Measurements from ENCODE around the gene CACNA1E.

Gene CACNA1E

GRCh38 chr1:181794332-181794731 is 311.0 kb downstream of the CACNA1E start:
- Mint-ChIP-seq H3K27me3 (no peaks in the 10 kb centered on the region), H3K9me3 (no peaks in the 10 kb centered on the region), H3K36me3 (no peaks in the 10 kb centered on the region), H3K27ac (no peak overlapping the region), H3K4me1 (no peaks in the 10 kb centered on the region), H3K4me3 (no peak overlapping the region)
- DNase-seq = no peak
- CTCF ChIA-PET = no interaction called here

- Mint-ChIP-seq H3K27ac (no peak overlapping the region), H3K9me3 (no peaks in the 10 kb centered on the region), H3K36me3 (no peaks in the 10 kb centered on the region), H3K4me3 (no peak overlapping the region), H3K4me1 (no peaks in the 10 kb centered on the region), H3K27me3 (peaks cover 14% of the 10 kb centered on the region)
- DNase-seq = no peak
- CTCF ChIA-PET = no interaction called here
These were observed 315.0 kb downstream of the CACNA1E start for GRCh38 chr1:181798191-181798926.

GRCh38 chr1:181801617-181802016 is 318.3 kb downstream of the CACNA1E start:
- CTCF ChIA-PET = no interaction called here
- Mint-ChIP-seq H3K4me3 (no peak overlapping the region), H3K9me3 (no peaks in the 10 kb centered on the region), H3K36me3 (no peaks in the 10 kb centered on the region), H3K27ac (no peak overlapping the region), H3K4me1 (no peaks in the 10 kb centered on the region), H3K27me3 (peaks cover 16% of the 10 kb centered on the region)
- DNase-seq = no peak

- DNase-seq = no peak
- H3K27me3 Mint-ChIP-seq = peaks cover 16% of the 10 kb centered on the region
- H3K36me3 Mint-ChIP-seq = no peaks in the 10 kb centered on the region
- no peak overlapping the region for H3K4me3 Mint-ChIP-seq
- H3K9me3 Mint-ChIP-seq = no peaks in the 10 kb centered on the region
- H3K27ac Mint-ChIP-seq = no peak overlapping the region
- H3K4me1 Mint-ChIP-seq = no peaks in the 10 kb centered on the region
- CTCF ChIA-PET = no interaction called here
These were observed 319.1 kb downstream of the CACNA1E start for GRCh38 chr1:181802466-181802865.

GRCh38 chr1:181803421-181803820 is 320.1 kb downstream of the CACNA1E start:
- H3K36me3 Mint-ChIP-seq = no peaks in the 10 kb centered on the region
- H3K27me3 Mint-ChIP-seq = peaks cover 16% of the 10 kb centered on the region

GRCh38 chr1:181804989-181805388 is 321.7 kb downstream of the CACNA1E start:
- no peak for DNase-seq
- peaks cover 16% of the 10 kb centered on the region for H3K27me3 Mint-ChIP-seq
- no peak overlapping the region for H3K4me3 Mint-ChIP-seq
- no peak overlapping the region for H3K27ac Mint-ChIP-seq
- no peaks in the 10 kb centered on the region for H3K4me1 Mint-ChIP-seq
- no peaks in the 10 kb centered on the region for H3K9me3 Mint-ChIP-seq
- no peaks in the 10 kb centered on the region for H3K36me3 Mint-ChIP-seq
- CTCF ChIA-PET = no interaction called here

More at GRCh38 chr1:181803421-181803820, 320.1 kb downstream of the CACNA1E start:
- DNase-seq = no peak
- no peaks in the 10 kb centered on the region for H3K4me1 Mint-ChIP-seq
- no peak overlapping the region for H3K4me3 Mint-ChIP-seq
- H3K27ac Mint-ChIP-seq = no peak overlapping the region
- H3K9me3 Mint-ChIP-seq = no peaks in the 10 kb centered on the region
- CTCF ChIA-PET = no interaction called here

GRCh38 chr1:181806746-181807145 is 323.4 kb downstream of the CACNA1E start:
- Mint-ChIP-seq H3K27me3 (peaks cover 19% of the 10 kb centered on the region), H3K9me3 (no peaks in the 10 kb centered on the region), H3K27ac (no peak overlapping the region), H3K36me3 (no peaks in the 10 kb centered on the region), H3K4me3 (no peak overlapping the region), H3K4me1 (no peaks in the 10 kb centered on the region)
- no peak for DNase-seq
- CTCF ChIA-PET = no interaction called here

- Mint-ChIP-seq H3K36me3 (no peaks in the 10 kb centered on the region), H3K27ac (no peak overlapping the region), H3K9me3 (no peaks in the 10 kb centered on the region), H3K27me3 (peaks cover 14% of the 10 kb centered on the region), H3K4me1 (no peaks in the 10 kb centered on the region), H3K4me3 (no peak overlapping the region)
- no peak for DNase-seq
- CTCF ChIA-PET = no interaction called here
These were observed 323.9 kb downstream of the CACNA1E start for GRCh38 chr1:181807251-181807650.

GRCh38 chr1:181809991-181810545 is 326.8 kb downstream of the CACNA1E start:
- Mint-ChIP-seq H3K27ac (no peak overlapping the region), H3K4me1 (no peaks in the 10 kb centered on the region), H3K27me3 (peaks cover 4% of the 10 kb centered on the region), H3K4me3 (no peak overlapping the region), H3K36me3 (no peaks in the 10 kb centered on the region), H3K9me3 (no peaks in the 10 kb centered on the region)
- no peak for DNase-seq
- CTCF ChIA-PET = no interaction called here

GRCh38 chr1:181812208-181812607 is 328.9 kb downstream of the CACNA1E start:
- Mint-ChIP-seq H3K9me3 (no peaks in the 10 kb centered on the region), H3K4me3 (no peak overlapping the region), H3K27me3 (peaks cover 4% of the 10 kb centered on the region), H3K36me3 (no peaks in the 10 kb centered on the region), H3K27ac (no peak overlapping the region), H3K4me1 (no peaks in the 10 kb centered on the region)
- CTCF ChIA-PET = interaction anchor here (0.6 kb wide), 1 partner anchor 276 kb away, joined by 5 read pairs; no protein-coding TSS in a partner anchor
- DNase-seq = no peak

- DNase-seq = no peak
- Mint-ChIP-seq H3K27ac (no peak overlapping the region), H3K27me3 (peaks cover 4% of the 10 kb centered on the region), H3K4me3 (no peak overlapping the region), H3K36me3 (no peaks in the 10 kb centered on the region), H3K9me3 (no peaks in the 10 kb centered on the region), H3K4me1 (no peaks in the 10 kb centered on the region)
- CTCF ChIA-PET = no interaction called here
These were observed 329.9 kb downstream of the CACNA1E start for GRCh38 chr1:181813266-181813665.

GRCh38 chr1:181816608-181817007 is 333.3 kb downstream of the CACNA1E start:
- no peak for DNase-seq
- Mint-ChIP-seq H3K4me3 (no peak overlapping the region), H3K9me3 (no peaks in the 10 kb centered on the region), H3K27ac (no peak overlapping the region), H3K27me3 (no peaks in the 10 kb centered on the region), H3K4me1 (no peaks in the 10 kb centered on the region), H3K36me3 (no peaks in the 10 kb centered on the region)
- CTCF ChIA-PET = no interaction called here

GRCh38 chr1:181817091-181817490 is 333.8 kb downstream of the CACNA1E start:
- Mint-ChIP-seq H3K4me3 (no peak overlapping the region), H3K36me3 (no peaks in the 10 kb centered on the region), H3K9me3 (no peaks in the 10 kb centered on the region), H3K27me3 (peaks cover 2% of the 10 kb centered on the region), H3K4me1 (no peaks in the 10 kb centered on the region), H3K27ac (no peak overlapping the region)
- DNase-seq = no peak
- CTCF ChIA-PET = no interaction called here

GRCh38 chr1:181818459-181818858 is 335.1 kb downstream of the CACNA1E start:
- Mint-ChIP-seq H3K36me3 (no peaks in the 10 kb centered on the region), H3K4me1 (no peaks in the 10 kb centered on the region), H3K27me3 (peaks cover 6% of the 10 kb centered on the region), H3K27ac (no peak overlapping the region), H3K9me3 (no peaks in the 10 kb centered on the region), H3K4me3 (no peak overlapping the region)
- CTCF ChIA-PET = no interaction called here
- no peak for DNase-seq

- no peaks in the 10 kb centered on the region for H3K9me3 Mint-ChIP-seq
- H3K4me1 Mint-ChIP-seq = no peaks in the 10 kb centered on the region
- no peak overlapping the region for H3K27ac Mint-ChIP-seq
- no peaks in the 10 kb centered on the region for H3K36me3 Mint-ChIP-seq
- CTCF ChIA-PET = no interaction called here
- H3K27me3 Mint-ChIP-seq = peaks cover 7% of the 10 kb centered on the region
- DNase-seq = no peak
- H3K4me3 Mint-ChIP-seq = no peak overlapping the region
These were observed 335.6 kb downstream of the CACNA1E start for GRCh38 chr1:181818943-181819342.
